OCI-LY1 (cell line): ENCODE measurements around the gene AQP5.

Experiments used
- H2AFZ ChIP-seq: fragments of 200-600 bp; sonication (generic), shearing (Covaris generic); 2 replicates; pipeline ENCODE4 v1.6.0; 2014; ENCODE audit warnings: antibody characterized with exemption, mild to moderate bottlenecking, low read length
- H3F3A ChIP-seq: fragments of 200-600 bp; sonication (generic), shearing (Covaris generic); 2 replicates; pipeline ENCODE4 v1.6.0; 2014; ENCODE audit warnings: mild to moderate bottlenecking, antibody characterized with exemption, low read length, moderate library complexity; ENCODE audit not compliant: insufficient read depth
- H3K27ac ChIP-seq: fragments of 200-600 bp; sonication (generic); 2 replicates; pipeline ENCODE4 v1.5.1; 2014; ENCODE audit warnings: low read length, mixed run types, mild to moderate bottlenecking, low read depth; ENCODE audit not compliant: poor library complexity, severe bottlenecking
- H3K27me3 ChIP-seq: fragments of 200-600 bp; sonication (generic); 2 replicates; pipeline ENCODE4 v1.6.0; 2014; ENCODE audit warnings: antibody characterized with exemption, mild to moderate bottlenecking, low read length, moderate library complexity; ENCODE audit not compliant: insufficient read depth
- H3K36me3 ChIP-seq: fragments of 200-600 bp; sonication (generic); 2 replicates; pipeline ENCODE4 v1.6.1; 2014; ENCODE audit warnings: mild to moderate bottlenecking, antibody characterized with exemption, low read length, moderate library complexity, mixed read lengths; ENCODE audit not compliant: insufficient read depth
- H3K4me1 ChIP-seq: fragments of 200-600 bp; sonication (generic); 2 replicates; pipeline ENCODE4 v1.5.1; 2014; ENCODE audit warnings: mild to moderate bottlenecking, low read length, moderate library complexity; ENCODE audit not compliant: insufficient read depth, severe bottlenecking
- H3K4me2 ChIP-seq: fragments of 200-600 bp; sonication (generic), shearing (Covaris generic); 2 replicates; pipeline ENCODE4 v1.6.1; 2014; ENCODE audit warnings: low read length
- H3K4me3 ChIP-seq: fragments of 200-600 bp; sonication (generic); 2 replicates; pipeline ENCODE4 v1.5.1; 2014; ENCODE audit warnings: low read length, low read depth, mild to moderate bottlenecking, mixed read lengths; ENCODE audit not compliant: poor library complexity, severe bottlenecking
- H3K79me2 ChIP-seq: fragments of 200-600 bp; shearing (Covaris generic); 2 replicates; pipeline ENCODE4 v1.6.1; 2016; ENCODE audit warnings: mixed run types, low read length, mixed read lengths; ENCODE audit not compliant: insufficient read depth
- H3K9ac ChIP-seq: fragments of 200-600 bp; sonication (generic), shearing (Covaris generic); 2 replicates; pipeline ENCODE4 v1.6.1; 2014; ENCODE audit warnings: mild to moderate bottlenecking, low read length, mixed read lengths
- H3K9me2 ChIP-seq: fragments of 200-600 bp; sonication (generic), shearing (Covaris generic); 2 replicates; pipeline ENCODE4 v1.6.1; 2014; ENCODE audit warnings: low read depth, mild to moderate bottlenecking, low read length, mixed read lengths
- H3K9me3 ChIP-seq: fragments of 200-600 bp; shearing (Covaris generic); 2 replicates; pipeline ENCODE4 v1.6.1; 2014; ENCODE audit warnings: low read length, mixed read lengths
- H4K20me1 ChIP-seq: fragments of 200-600 bp; sonication (generic), shearing (Covaris generic); 2 replicates; pipeline ENCODE4 v1.6.0; 2016; ENCODE audit warnings: mild to moderate bottlenecking, low read length; ENCODE audit not compliant: insufficient read depth
- EZH2 ChIP-seq: fragments of 200-600 bp; sonication (generic), shearing (Covaris generic); IDR thresholded peaks from 2 replicates; pipeline ENCODE4 v1.8.0; 2017; ENCODE audit warnings: borderline replicate concordance, mixed run types, mild to moderate bottlenecking, antibody characterized with exemption, low read length, moderate library complexity, mixed read lengths
- TF ChIP-seq, protein P1 (sequence below): fragments of 200-600 bp; sonication (generic), shearing (Covaris generic); IDR thresholded peaks from 2 replicates; pipeline ENCODE4 v1.5.1; 2017; ENCODE audit warnings: mild to moderate bottlenecking, antibody characterized with exemption, low read length, moderate library complexity, mixed read lengths

AQP5 gene

DNA sequence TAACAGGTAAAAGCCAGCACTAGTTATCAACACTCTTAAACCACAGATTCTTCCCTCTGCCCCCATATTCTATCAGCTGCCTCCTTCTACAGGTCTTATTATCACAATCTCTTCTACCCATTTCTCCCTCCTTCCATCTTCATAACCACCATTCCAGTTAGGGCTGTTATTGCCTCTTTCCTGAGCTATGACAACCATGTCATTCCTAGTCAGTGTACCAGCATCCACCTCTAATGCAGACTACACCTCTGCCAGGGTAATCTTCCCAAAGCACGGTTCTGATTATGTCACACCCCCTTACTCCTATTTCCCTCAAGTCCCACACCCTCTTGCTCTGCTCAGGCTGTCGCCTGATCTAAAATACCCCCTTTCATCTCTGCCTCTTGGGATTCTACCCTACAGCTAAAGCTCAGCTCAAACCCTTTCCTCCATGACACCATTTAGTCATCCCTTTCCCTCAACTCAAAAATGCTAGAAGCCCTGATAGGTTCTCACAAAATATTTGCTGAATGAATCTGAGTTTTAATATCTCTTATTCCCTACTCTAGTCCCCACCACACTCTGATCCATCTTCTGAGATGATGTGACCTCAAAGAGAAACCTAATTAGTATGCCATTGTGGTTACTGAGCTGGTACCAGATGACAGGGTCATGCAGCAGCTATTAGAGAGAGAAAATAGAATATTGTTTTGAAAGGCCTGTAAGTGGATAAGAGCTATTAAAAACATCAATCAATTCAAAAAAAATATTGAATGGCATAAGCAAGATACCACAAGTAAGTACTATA is 51.9 kb downstream of the AQP5 start:
- Histone ChIP-seq H3K79me2 (peaks cover 54% of the 10 kb centered on the region), H3K4me1 (peaks cover 4% of the 10 kb centered on the region)

DNA sequence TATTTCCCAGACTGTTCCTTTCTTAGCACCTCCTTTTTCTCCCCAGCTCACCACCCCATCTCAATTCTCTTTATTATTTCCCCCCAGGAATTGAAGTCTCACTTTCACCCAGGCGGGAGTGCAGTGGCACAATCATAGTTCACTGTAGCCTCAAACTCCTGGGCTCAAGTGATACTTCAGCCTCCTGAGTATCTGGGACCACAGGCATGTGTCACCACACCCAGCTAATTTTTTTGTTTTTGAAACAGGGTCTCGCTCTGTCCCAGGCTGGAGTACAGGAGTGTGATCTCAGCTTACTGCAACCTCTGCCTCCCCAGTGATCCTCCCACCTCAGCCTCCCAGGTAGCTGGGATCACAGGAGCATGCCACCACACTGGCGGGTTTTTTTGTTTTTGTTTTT is 52.7 kb downstream of the AQP5 start:
- Histone ChIP-seq H3K9me2 (no peaks in the 10 kb centered on the region), H3K9ac (no peak overlapping the region), H4K20me1 (no peaks in the 10 kb centered on the region), H3K4me2 (no peak overlapping the region), H3K27ac (no peak overlapping the region), H3K36me3 (peaks cover 66% of the 10 kb centered on the region), H2AFZ (no peak overlapping the region), H3K4me3 (no peak overlapping the region), H3K4me1 (no peaks in the 10 kb centered on the region), H3K9me3 (no peaks in the 10 kb centered on the region), H3K27me3 (no peaks in the 10 kb centered on the region), H3F3A (no peaks in the 10 kb centered on the region), H3K79me2 (peaks cover 59% of the 10 kb centered on the region)
- TF ChIP-seq EZH2 = no peak
- TF ChIP-seq, protein P1, sequence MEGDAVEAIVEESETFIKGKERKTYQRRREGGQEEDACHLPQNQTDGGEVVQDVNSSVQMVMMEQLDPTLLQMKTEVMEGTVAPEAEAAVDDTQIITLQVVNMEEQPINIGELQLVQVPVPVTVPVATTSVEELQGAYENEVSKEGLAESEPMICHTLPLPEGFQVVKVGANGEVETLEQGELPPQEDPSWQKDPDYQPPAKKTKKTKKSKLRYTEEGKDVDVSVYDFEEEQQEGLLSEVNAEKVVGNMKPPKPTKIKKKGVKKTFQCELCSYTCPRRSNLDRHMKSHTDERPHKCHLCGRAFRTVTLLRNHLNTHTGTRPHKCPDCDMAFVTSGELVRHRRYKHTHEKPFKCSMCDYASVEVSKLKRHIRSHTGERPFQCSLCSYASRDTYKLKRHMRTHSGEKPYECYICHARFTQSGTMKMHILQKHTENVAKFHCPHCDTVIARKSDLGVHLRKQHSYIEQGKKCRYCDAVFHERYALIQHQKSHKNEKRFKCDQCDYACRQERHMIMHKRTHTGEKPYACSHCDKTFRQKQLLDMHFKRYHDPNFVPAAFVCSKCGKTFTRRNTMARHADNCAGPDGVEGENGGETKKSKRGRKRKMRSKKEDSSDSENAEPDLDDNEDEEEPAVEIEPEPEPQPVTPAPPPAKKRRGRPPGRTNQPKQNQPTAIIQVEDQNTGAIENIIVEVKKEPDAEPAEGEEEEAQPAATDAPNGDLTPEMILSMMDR = no peak

More for the DNA sequence above, 51.9 kb downstream of the AQP5 start:
- H3K9me3 ChIP-seq = no peaks in the 10 kb centered on the region
- no peaks in the 10 kb centered on the region for H3K27me3 ChIP-seq
- H3K9me2 ChIP-seq = no peaks in the 10 kb centered on the region
- H4K20me1 ChIP-seq = no peaks in the 10 kb centered on the region
- H2AFZ ChIP-seq = no peak overlapping the region
- no peak overlapping the region for H3K4me3 ChIP-seq
- H3K27ac ChIP-seq = no peak overlapping the region
- no peak overlapping the region for H3K4me2 ChIP-seq
- no peaks in the 10 kb centered on the region for H3F3A ChIP-seq
- TF ChIP-seq EZH2 = no peak
- TF ChIP-seq, protein P1 = no peak
- H3K36me3 ChIP-seq = peaks cover 72% of the 10 kb centered on the region
- no peak overlapping the region for H3K9ac ChIP-seq
